H9 (cell line): ENCODE results near the gene GCLM. TPM values are rescaled to one million over a fixed set of nuclear protein-coding genes. Genes with fewer than 3 reads are reported as not detected.

Source experiments
- DNase-seq: peaks from one replicate; pipeline ENCODE4 v3.0.0-alpha.2; 2017
- H2AFZ ChIP-seq: one replicate; pipeline ENCODE4 v1.6.1; 2013; ENCODE audit warnings: mild to moderate bottlenecking, low read length, control low read depth, moderate library complexity
- H2AK5ac ChIP-seq: 2 replicates; pipeline ENCODE4 v1.6.1; 2013; ENCODE audit warnings: low read length, control low read depth, mixed read lengths; ENCODE audit not compliant: insufficient read length
- H2BK120ac ChIP-seq: one replicate; pipeline ENCODE4 v1.6.1; 2013; ENCODE audit warnings: low read depth, mild to moderate bottlenecking, low read length, control low read depth, inconsistent platforms; ENCODE audit not compliant: poor library complexity, severe bottlenecking
- H2BK12ac ChIP-seq: 2 replicates; pipeline ENCODE4 v1.6.1; 2013; ENCODE audit warnings: low read length, control low read depth, mixed read lengths, low read depth; ENCODE audit not compliant: insufficient read length
- H2BK15ac ChIP-seq: 2 replicates; pipeline ENCODE4 v1.6.1; 2013; ENCODE audit warnings: low read depth, low read length, control low read depth
- H2BK20ac ChIP-seq: one replicate; pipeline ENCODE4 v1.6.1; 2013; ENCODE audit warnings: low read depth, mild to moderate bottlenecking, low read length, control low read depth, inconsistent platforms; ENCODE audit not compliant: poor library complexity, severe bottlenecking
- H2BK5ac ChIP-seq: 2 replicates; pipeline ENCODE4 v1.6.1; 2013; ENCODE audit warnings: low read length, control low read depth, mixed read lengths; ENCODE audit not compliant: insufficient read length
- H3K14ac ChIP-seq: 2 replicates; pipeline ENCODE4 v1.6.1; 2013; ENCODE audit warnings: low read length, control low read depth; ENCODE audit not compliant: insufficient read depth
- H3K18ac ChIP-seq: 2 replicates; pipeline ENCODE4 v1.6.1; 2013; ENCODE audit warnings: low read depth, mild to moderate bottlenecking, mixed read lengths, low read length, control low read depth; ENCODE audit not compliant: insufficient read length
- H3K23ac ChIP-seq: 2 replicates; pipeline ENCODE4 v1.6.1; 2013; ENCODE audit warnings: low read length, control low read depth, mixed read lengths, low read depth; ENCODE audit not compliant: insufficient read length
- H3K23me2 ChIP-seq: 2 replicates; pipeline ENCODE4 v1.6.1; 2013; ENCODE audit warnings: low read depth, mild to moderate bottlenecking, mixed read lengths, low read length, control low read depth; ENCODE audit not compliant: insufficient read length, poor library complexity, severe bottlenecking
- H3K27ac ChIP-seq: 2 replicates; pipeline ENCODE4 v1.5.1; 2013; ENCODE audit warnings: low read length, control low read depth, mixed read lengths, low read depth; ENCODE audit not compliant: insufficient read length
- H3K27me3 ChIP-seq: 2 replicates; pipeline ENCODE4 v1.6.1; 2013; ENCODE audit warnings: low read length, control low read depth, inconsistent platforms; ENCODE audit not compliant: insufficient read depth
- H3K4ac ChIP-seq: 2 replicates; pipeline ENCODE4 v1.6.1; 2013; ENCODE audit warnings: low read depth, mild to moderate bottlenecking, control low read depth, inconsistent platforms, low read length, moderate library complexity
- H3K4me1 ChIP-seq: 2 replicates; pipeline ENCODE4 v1.6.1; 2013; ENCODE audit warnings: low read length, control low read depth, inconsistent platforms; ENCODE audit not compliant: insufficient read depth
- H3K4me2 ChIP-seq: 2 replicates; pipeline ENCODE4 v1.6.1; 2013; ENCODE audit warnings: low read length, control low read depth, mixed read lengths; ENCODE audit not compliant: insufficient read length, insufficient read depth
- H3K56ac ChIP-seq: 2 replicates; pipeline ENCODE4 v1.6.1; 2013; ENCODE audit warnings: low read depth, mild to moderate bottlenecking, mixed read lengths, low read length, control low read depth; ENCODE audit not compliant: insufficient read length
- H3K79me1 ChIP-seq: 2 replicates; pipeline ENCODE4 v1.6.1; 2013; ENCODE audit warnings: low read depth, mild to moderate bottlenecking, moderate library complexity, low read length, control low read depth, inconsistent platforms; ENCODE audit not compliant: insufficient read depth, poor library complexity, severe bottlenecking
- H3K79me2 ChIP-seq: 2 replicates; pipeline ENCODE4 v1.6.1; 2013; ENCODE audit warnings: low read length, control low read depth, inconsistent platforms; ENCODE audit not compliant: insufficient read depth
- H3K9ac ChIP-seq: 2 replicates; pipeline ENCODE4 v1.6.1; 2013; ENCODE audit warnings: low read length, control low read depth, mixed read lengths; ENCODE audit not compliant: insufficient read length; ENCODE audit errors: extremely low read depth
- H3K9me3 ChIP-seq: one replicate; pipeline ENCODE4 v1.6.1; 2013; ENCODE audit warnings: low read depth, low read length, inconsistent platforms; ENCODE audit not compliant: control insufficient read depth
- H3T11ph ChIP-seq: one replicate; pipeline ENCODE4 v1.6.1; 2013; ENCODE audit warnings: mild to moderate bottlenecking, low read length, control low read depth, inconsistent platforms
- H4K20me1 ChIP-seq: one replicate; pipeline ENCODE4 v1.6.1; 2013; ENCODE audit not compliant: control insufficient read depth, insufficient read length, insufficient read depth
- H4K5ac ChIP-seq: 2 replicates; pipeline ENCODE4 v1.6.1; 2013; ENCODE audit warnings: low read depth, mild to moderate bottlenecking, mixed read lengths, low read length, control low read depth; ENCODE audit not compliant: insufficient read length
- H4K8ac ChIP-seq: replicated peaks from 2 replicates; pipeline ENCODE4 v1.6.1; 2013; ENCODE audit warnings: low read length, control low read depth, mixed read lengths, low read depth; ENCODE audit not compliant: insufficient read length
- H4K91ac ChIP-seq: 2 replicates; pipeline ENCODE4 v1.6.1; 2013; ENCODE audit warnings: low read depth, mild to moderate bottlenecking, moderate library complexity, mixed read lengths, low read length, control low read depth; ENCODE audit not compliant: insufficient read length
- H3K27ac Mint-ChIP-seq, 3 experiments: 2 replicates in 2 of 3; 3 replicates in 1 of 3; pipeline ENCODE4 v1.8.0; 2020 to 2021; ENCODE audit warnings: mixed read lengths in 3 of 3, mild to moderate bottlenecking in 1 of 3, moderate library complexity in 1 of 3
- H3K27me3 Mint-ChIP-seq: 2 replicates; pipeline ENCODE4 v1.8.0; 2021; ENCODE audit warnings: low read depth, mild to moderate bottlenecking, moderate library complexity, mixed read lengths
- H3K36me3 Mint-ChIP-seq, 3 experiments: 2 replicates in 2 of 3; 3 replicates in 1 of 3; pipeline ENCODE4 v1.8.0; 2020 to 2021; ENCODE audit warnings: low read depth in 3 of 3, mixed read lengths in 3 of 3; ENCODE audit not compliant: insufficient read depth in 1 of 3
- H3K4me1 Mint-ChIP-seq, 2 experiments: 2 replicates each; pipeline ENCODE4 v1.8.0; 2020; ENCODE audit warnings: mixed read lengths in 2 of 2
- H3K4me3 Mint-ChIP-seq, 2 experiments: 2 replicates in 1 of 2; 3 replicates in 1 of 2; pipeline ENCODE4 v1.8.0; 2020 to 2021; ENCODE audit warnings: mild to moderate bottlenecking in 2 of 2, mixed read lengths in 2 of 2, moderate library complexity in 1 of 2
- H3K9me3 Mint-ChIP-seq, 2 experiments: 2 replicates in 1 of 2; 3 replicates in 1 of 2; pipeline ENCODE4 v1.8.0; 2020; ENCODE audit warnings: mild to moderate bottlenecking in 2 of 2, mixed read lengths in 2 of 2, moderate library complexity in 1 of 2
- CTCF ChIP-seq: fragments of 200-600 bp; sonication (generic); conservative IDR thresholded peaks from 3 replicates; pipeline ENCODE4 v1.8.0; 2021; ENCODE audit warnings: antibody characterized with exemption, mild to moderate bottlenecking
- WGBS: extraction: QIAGEN DNeasy Blood & Tissue Kit; methylation state at CpG from one replicate; pipeline ENCODE4 v1.1.7; 2013; ENCODE audit warnings: missing lambda C conversion rate, low lambda C conversion rate, mixed read lengths; ENCODE audit not compliant: insufficient read length; ENCODE audit errors: extremely low coverage; 5-methylcytosine and 5-hydroxymethylcytosine counted together
- total RNA-seq: library from RNA; stranded (reverse); gene quantifications from 2 replicates; pipeline ENCODE4 v1.2.1, GENCODE V29; 2021

The GCLM gene
- total RNA-seq, 1 experiment from 2014 or later = 14.9 TPM

GRCh38 chr1:93840956-93841482 is 68.2 kb downstream of the GCLM start:
- H2BK120ac ChIP-seq = no peak overlapping the region

More at GRCh38 chr1:93840956-93841482, 68.2 kb downstream of the GCLM start:
- no peak overlapping the region for H3K4ac ChIP-seq
- Mint-ChIP-seq H3K4me1 (peaks cover 12 to 14% of the 10 kb centered on the region in 2 experiments), H3K36me3 (peaks cover 17 to 27% (median 21%) of the 10 kb centered on the region in 3 experiments), H3K27me3 (no peaks in the 10 kb centered on the region), H3K27ac (no peak overlapping the region), H3K9me3 (peaks cover 13 to 14% of the 10 kb centered on the region in 2 experiments; a peak in 4 of 5 replicates), H3K4me3 (no peak overlapping the region)
- H3K79me1 ChIP-seq = no peaks in the 10 kb centered on the region
- H4K5ac ChIP-seq = no peak overlapping the region
- H3K9me3 ChIP-seq = no peaks in the 10 kb centered on the region
- no peak overlapping the region for H2AFZ ChIP-seq
- no peak overlapping the region for H3K4me2 ChIP-seq
- no peaks in the 10 kb centered on the region for H3K79me2 ChIP-seq
- H3K23ac ChIP-seq = no peak overlapping the region
- no peaks in the 10 kb centered on the region for H3K27me3 ChIP-seq
- H2BK20ac ChIP-seq = no peak overlapping the region
- H3K23me2 ChIP-seq = no peaks in the 10 kb centered on the region
- H2BK15ac ChIP-seq = no peak overlapping the region
- no peak overlapping the region for H4K8ac ChIP-seq
- H2BK5ac ChIP-seq = no peak overlapping the region
- no peak for DNase-seq
- H3K14ac ChIP-seq = no peak overlapping the region
- no peak for TF ChIP-seq CTCF
- H4K20me1 ChIP-seq = no peaks in the 10 kb centered on the region
- H3K4me1 ChIP-seq = no peaks in the 10 kb centered on the region; the same call in 1 of the 2 replicates
- no peak overlapping the region for H2BK12ac ChIP-seq
- H4K91ac ChIP-seq = no peak overlapping the region
- H2AK5ac ChIP-seq = no peak overlapping the region
- no peak overlapping the region for H3K9ac ChIP-seq
- no peak overlapping the region for H3T11ph ChIP-seq
- WGBS = no CpG with 5 or more reads among the region's 4 CpGs
- no peak overlapping the region for H3K56ac ChIP-seq
- H3K27ac ChIP-seq = no peak overlapping the region
- H3K18ac ChIP-seq = no peak overlapping the region
